Mesothelial cell of epicardium (in vitro differentiated cells): ENCODE measurements around the gene FOS. TPM values are rescaled to one million over a fixed set of nuclear protein-coding genes. Genes with fewer than 3 reads are reported as not detected.

Experiments
- DNase-seq, 2 experiments: peaks; one replicate each; pipeline ENCODE4 v3.0.0; 2021; ENCODE audit warnings: low spot score in 2 of 2; ENCODE audit not compliant: unreplicated experiment in 2 of 2
- H3K27ac Mint-ChIP-seq: 2 replicates; pipeline ENCODE4 v1.8.0; 2021; ENCODE audit warnings: mixed read lengths
- H3K27me3 Mint-ChIP-seq: 2 replicates; pipeline ENCODE4 v1.8.0; 2021; ENCODE audit warnings: low read depth, mixed read lengths
- H3K36me3 Mint-ChIP-seq: 2 replicates; pipeline ENCODE4 v1.8.0; 2021; ENCODE audit warnings: mixed read lengths
- H3K4me1 Mint-ChIP-seq: 2 replicates; pipeline ENCODE4 v1.8.0; 2021; ENCODE audit warnings: mixed read lengths
- H3K4me3 Mint-ChIP-seq: 2 replicates; pipeline ENCODE4 v1.8.0; 2021; ENCODE audit warnings: mild to moderate bottlenecking, moderate library complexity, mixed read lengths
- H3K9me3 Mint-ChIP-seq: 2 replicates; pipeline ENCODE4 v1.8.0; 2021; ENCODE audit warnings: mixed read lengths
- total RNA-seq: library from RNA; stranded (reverse); gene quantifications from 3 replicates; pipeline ENCODE4 v1.2.1, GENCODE V29; 2021
- TF ChIP-seq, protein P1 (sequence below): fragments of 200-600 bp; sonication (generic); IDR thresholded peaks from one replicate; pipeline ENCODE4 v1.5.0; 2021; ENCODE audit warnings: antibody characterized with exemption; ENCODE audit not compliant: unreplicated experiment

FOS gene
- total RNA-seq, 1 donor from 2014 or later: 789 TPM

- DNase-seq: no peak
- H3K27ac Mint-ChIP-seq: peak overlapping the region; percentile 100
- H3K4me3 Mint-ChIP-seq: no peak overlapping the region
- no peaks in the 10 kb centered on the region for H3K27me3 Mint-ChIP-seq
- no peaks in the 10 kb centered on the region for H3K9me3 Mint-ChIP-seq
- TF ChIP-seq, protein P1, sequence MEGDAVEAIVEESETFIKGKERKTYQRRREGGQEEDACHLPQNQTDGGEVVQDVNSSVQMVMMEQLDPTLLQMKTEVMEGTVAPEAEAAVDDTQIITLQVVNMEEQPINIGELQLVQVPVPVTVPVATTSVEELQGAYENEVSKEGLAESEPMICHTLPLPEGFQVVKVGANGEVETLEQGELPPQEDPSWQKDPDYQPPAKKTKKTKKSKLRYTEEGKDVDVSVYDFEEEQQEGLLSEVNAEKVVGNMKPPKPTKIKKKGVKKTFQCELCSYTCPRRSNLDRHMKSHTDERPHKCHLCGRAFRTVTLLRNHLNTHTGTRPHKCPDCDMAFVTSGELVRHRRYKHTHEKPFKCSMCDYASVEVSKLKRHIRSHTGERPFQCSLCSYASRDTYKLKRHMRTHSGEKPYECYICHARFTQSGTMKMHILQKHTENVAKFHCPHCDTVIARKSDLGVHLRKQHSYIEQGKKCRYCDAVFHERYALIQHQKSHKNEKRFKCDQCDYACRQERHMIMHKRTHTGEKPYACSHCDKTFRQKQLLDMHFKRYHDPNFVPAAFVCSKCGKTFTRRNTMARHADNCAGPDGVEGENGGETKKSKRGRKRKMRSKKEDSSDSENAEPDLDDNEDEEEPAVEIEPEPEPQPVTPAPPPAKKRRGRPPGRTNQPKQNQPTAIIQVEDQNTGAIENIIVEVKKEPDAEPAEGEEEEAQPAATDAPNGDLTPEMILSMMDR: no peak
- H3K36me3 Mint-ChIP-seq: no peaks in the 10 kb centered on the region
- H3K4me1 Mint-ChIP-seq: peaks cover 52% of the 10 kb centered on the region
These were observed 9.7 kb upstream of the FOS start for GRCh38 chr14:75268633-75269550.

- Mint-ChIP-seq H3K9me3 (no peaks in the 10 kb centered on the region), H3K4me3 (no peak overlapping the region), H3K27me3 (no peaks in the 10 kb centered on the region), H3K27ac (no peak overlapping the region), H3K4me1 (peaks cover 52% of the 10 kb centered on the region), H3K36me3 (no peaks in the 10 kb centered on the region)
- TF ChIP-seq, protein P1: no peak
- DNase-seq: no peak
These were observed 7.1 kb upstream of the FOS start for GRCh38 chr14:75271514-75271913.

DNA sequence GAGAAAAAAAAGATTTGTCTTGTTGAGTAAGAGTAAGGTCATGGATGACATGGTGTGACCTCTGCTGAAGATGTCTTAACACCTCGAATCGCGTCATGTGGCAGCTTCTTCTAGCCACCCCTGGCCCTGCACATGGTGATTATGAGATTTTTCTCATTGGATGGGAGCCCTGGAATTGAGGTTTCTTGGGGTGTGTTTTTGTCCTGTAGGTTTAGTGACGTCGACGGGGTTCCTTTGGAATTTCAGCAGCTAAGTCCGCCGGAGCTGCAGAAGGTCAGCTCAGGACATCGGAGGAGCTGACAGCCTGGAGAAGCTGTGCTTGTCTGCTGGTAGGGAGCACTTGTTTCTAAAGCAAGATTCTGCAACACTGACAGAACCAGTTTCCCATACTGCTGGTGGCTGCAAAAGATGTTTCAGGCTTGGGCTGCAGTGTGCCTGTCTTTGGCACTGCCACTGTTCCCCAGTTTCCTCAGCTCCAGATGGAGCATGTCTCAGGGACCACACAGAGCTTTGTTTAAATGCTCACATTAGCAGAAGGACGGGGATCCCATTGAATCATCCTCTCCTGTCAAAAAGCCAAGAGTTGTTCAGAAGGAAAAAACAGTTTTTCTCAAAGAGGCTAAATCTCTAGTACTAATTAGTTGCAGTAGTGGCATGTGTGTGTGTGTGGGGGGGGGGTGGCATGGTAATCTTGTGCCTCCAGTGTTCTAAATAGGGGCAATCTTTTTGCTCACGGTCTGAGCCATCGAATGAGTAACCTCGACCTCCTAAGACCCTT lies 5.2 kb upstream of the FOS start:
- TF ChIP-seq, protein P1: no peak
- H3K27ac Mint-ChIP-seq: no peak overlapping the region
- no peak for DNase-seq
- H3K27me3 Mint-ChIP-seq: no peaks in the 10 kb centered on the region
- no peaks in the 10 kb centered on the region for H3K36me3 Mint-ChIP-seq
- H3K4me3 Mint-ChIP-seq: no peak overlapping the region
- peaks cover 47% of the 10 kb centered on the region for H3K4me1 Mint-ChIP-seq
- no peaks in the 10 kb centered on the region for H3K9me3 Mint-ChIP-seq

DNA sequence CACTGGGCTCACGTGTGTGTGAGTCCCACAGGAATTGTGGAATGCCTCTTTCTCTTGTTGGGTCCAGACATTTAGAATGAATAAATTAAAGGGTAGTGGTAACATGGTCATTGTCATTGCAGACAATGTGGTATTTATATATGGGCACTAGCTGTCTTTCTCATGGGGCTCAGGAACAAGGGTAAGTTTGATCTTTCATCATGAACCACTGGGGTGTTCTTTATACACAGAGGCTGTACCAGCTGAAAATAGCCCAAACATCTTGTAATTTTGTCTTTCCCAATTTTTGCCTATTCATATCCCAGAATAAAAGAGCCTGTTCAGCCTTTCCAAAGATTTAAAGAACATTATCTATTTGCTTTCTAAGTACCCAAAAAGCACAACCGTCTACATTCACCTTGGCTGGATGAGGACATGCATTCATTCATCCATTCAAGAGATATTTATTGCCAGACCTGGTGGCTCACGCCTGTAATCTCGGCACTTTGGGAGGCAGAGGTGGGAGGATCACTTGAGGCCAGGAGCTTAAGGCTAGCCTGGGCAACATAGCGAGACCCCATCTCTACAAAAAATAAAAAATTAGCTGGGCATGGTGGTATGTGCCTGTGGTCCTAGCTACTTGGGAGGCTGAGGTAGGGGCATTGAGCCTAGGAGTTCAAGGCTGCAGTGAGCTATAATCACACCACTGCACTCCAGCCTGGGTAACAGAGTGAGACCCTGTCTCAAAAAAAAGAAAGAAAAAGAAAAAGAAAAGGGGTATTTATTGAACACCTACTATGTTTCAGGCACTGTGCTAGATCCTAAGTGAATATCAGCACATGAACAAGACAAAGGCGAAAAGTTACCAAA lies 4.4 kb upstream of the FOS start:
- no peak for DNase-seq
- TF ChIP-seq, protein P1: no peak
- Mint-ChIP-seq H3K4me3 (no peak overlapping the region), H3K4me1 (peaks cover 40% of the 10 kb centered on the region), H3K36me3 (no peaks in the 10 kb centered on the region), H3K27me3 (peaks cover 3% of the 10 kb centered on the region), H3K27ac (no peak overlapping the region), H3K9me3 (no peaks in the 10 kb centered on the region)

DNA sequence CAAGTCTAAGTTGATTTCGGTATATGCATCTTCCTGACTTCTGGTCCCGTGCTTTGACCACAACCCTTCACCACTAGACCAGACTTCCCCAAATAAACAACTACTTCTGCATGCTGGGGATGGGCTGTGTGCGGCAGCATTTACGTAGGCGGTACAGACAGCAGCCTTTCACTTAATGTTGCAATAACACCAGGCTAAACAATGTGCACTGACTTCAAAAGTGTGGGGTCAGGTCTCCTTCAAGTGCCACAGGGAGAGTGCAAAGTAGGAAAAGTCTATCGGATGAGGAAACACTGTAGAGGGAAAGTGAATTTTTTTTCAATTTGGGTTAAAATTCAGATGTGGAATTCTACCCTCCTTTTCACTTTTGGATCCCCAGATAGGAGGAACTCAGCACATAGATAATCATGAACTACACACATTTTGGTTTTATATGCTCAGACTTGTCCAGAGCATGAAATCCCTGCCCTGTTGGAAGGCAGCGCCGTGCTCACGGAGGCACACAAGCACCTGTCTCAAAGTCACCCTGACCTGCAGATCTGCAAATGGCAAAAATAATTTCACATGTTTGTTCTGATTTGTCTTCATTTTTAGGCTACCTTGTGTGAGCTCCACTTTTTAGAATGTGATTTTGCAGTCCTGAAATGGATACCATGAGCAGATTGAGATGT lies 3.6 kb upstream of the FOS start:
- no peak overlapping the region for H3K27ac Mint-ChIP-seq
- peaks cover 10% of the 10 kb centered on the region for H3K27me3 Mint-ChIP-seq
- no peak for DNase-seq
- peaks cover 45% of the 10 kb centered on the region for H3K4me1 Mint-ChIP-seq
- H3K4me3 Mint-ChIP-seq: no peak overlapping the region
- TF ChIP-seq, protein P1: no peak
- H3K9me3 Mint-ChIP-seq: no peaks in the 10 kb centered on the region
- no peaks in the 10 kb centered on the region for H3K36me3 Mint-ChIP-seq
